H1 (cell line): ENCODE measurements around the gene C3. TPM values are rescaled to one million over a fixed set of nuclear protein-coding genes. Genes with fewer than 3 reads are reported as not detected.

Experiments used
- CHD2 ChIP-seq: IDR thresholded peaks from 2 replicates; pipeline ENCODE4 v1.6.1; 2012; ENCODE audit warnings: low read length, improper control_type of control experiment
- GTF2F1 ChIP-seq: IDR thresholded peaks from 2 replicates; pipeline ENCODE4 v1.6.1; 2012; ENCODE audit warnings: low read depth, low read length, improper control_type of control experiment, borderline replicate concordance
- HDAC6 ChIP-seq: IDR thresholded peaks from one replicate; pipeline ENCODE4 v1.7.1; 2012; ENCODE audit warnings: low read depth, mild to moderate bottlenecking, inconsistent platforms, low read length, moderate library complexity
- polyA plus RNA-seq, 7 experiments: library from polyadenylated mRNA; depleted of rRNA in 3 of 7; stranded (reverse) in 5 of 7; unstranded in 2 of 7; fragments of >200 nt in 5 of 7; fragments of 200-250 nt in 2 of 7; gene quantifications; 1 replicate in 5 of 7; 2 replicates in 1 of 7; 4 replicates in 1 of 7; pipeline versions ENCODE4 v1.2.1 to v1.2.3, GENCODE V29; 2011 to 2013; ENCODE audit warnings: missing spikeins in 2 of 7, mixed read lengths in 2 of 7
- total RNA-seq: library from RNA; stranded (reverse); fragmentation: NEBNext Ultra II Directional; extraction: Animal tissue kit (Norgen Biotek cat#: 25700); gene quantifications from 2 replicates; pipeline ENCODE4 v1.2.1, GENCODE V29; 2021

Gene C3
- total and polyA plus RNA-seq, 2 of the 8 experiments (the other 6 are each of a cell fraction or from before 2014, with no cell fraction given), result 6.4 to 12.8 TPM

- no peak for TF ChIP-seq HDAC6
- no peak for TF ChIP-seq CHD2
- TF ChIP-seq GTF2F1, result no peak
These were observed 20.5 kb downstream of the C3 start (continued) for GRCh38 chr19:6699935-6700334.
